GM19035 (cell line): Measurements from ENCODE around the gene PTRH1.

Source experiments
- ATAC-seq: cut with Tn5 transposase; IDR thresholded peaks from one replicate; pipeline ENCODE4 v1.9.1; 2021; ENCODE audit not compliant: unreplicated experiment

Gene PTRH1

GRCh38 chr9:127742435-127743088 lies 27.1 kb upstream of the PTRH1 start:
- no peak for ATAC-seq

GRCh38 chr9:127741831-127742434 lies 26.5 kb upstream of the PTRH1 start:
- no peak for ATAC-seq

- no peak for ATAC-seq
Measured at GRCh38 chr9:127739614-127740330, 24.3 kb upstream of the PTRH1 start.

GRCh38 chr9:127738666-127739065 lies 23.2 kb upstream of the PTRH1 start:
- ATAC-seq = no peak

GRCh38 chr9:127735530-127736185 lies 20.2 kb upstream of the PTRH1 start:
- ATAC-seq = peak; percentile 3

GRCh38 chr9:127734747-127735529 lies 19.5 kb upstream of the PTRH1 start, which contains the start of gene TOR2A:
Gene TOR2A (minus strand): TSS chr9:127735294. CDS start chr9:127735270, 24 bp downstream.
- ATAC-seq = peak; percentile 84

GRCh38 chr9:127734247-127734746 lies 18.8 kb upstream of the PTRH1 start:
- ATAC-seq = no peak

GRCh38 chr9:127733614-127734013 lies 18.2 kb upstream of the PTRH1 start:
- ATAC-seq = no peak

GRCh38 chr9:127732444-127732843 lies 17.0 kb upstream of the PTRH1 start:
- no peak for ATAC-seq

GRCh38 chr9:127731938-127732337 lies 16.5 kb upstream of the PTRH1 start:
- ATAC-seq = no peak

- no peak for ATAC-seq
Measured at GRCh38 chr9:127730799-127731410, 15.4 kb upstream of the PTRH1 start.

GRCh38 chr9:127730262-127730661 lies 14.8 kb upstream of the PTRH1 start:
- no peak for ATAC-seq

GRCh38 chr9:127729522-127730256 lies 14.2 kb upstream of the PTRH1 start:
- no peak for ATAC-seq

GRCh38 chr9:127728808-127729207 lies 13.3 kb upstream of the PTRH1 start:
- no peak for ATAC-seq

GRCh38 chr9:127726871-127727270 lies 11.4 kb upstream of the PTRH1 start:
- no peak for ATAC-seq

- no peak for ATAC-seq
Measured at GRCh38 chr9:127724012-127724411, 8.5 kb upstream of the PTRH1 start.

- no peak for ATAC-seq
Measured at GRCh38 chr9:127723444-127723843, 8.0 kb upstream of the PTRH1 start.

GRCh38 chr9:127723013-127723412 lies 7.5 kb upstream of the PTRH1 start:
- ATAC-seq = no peak

GRCh38 chr9:127722055-127722745 lies 6.7 kb upstream of the PTRH1 start:
- ATAC-seq = no peak
